ENCODE data around the gene MRPL22.

- no peak for TF ChIP-seq CTCF (conservative IDR thresholded peaks at IDR 0.05)
- no peak for TF ChIP-seq ZFX (IDR thresholded peaks at IDR 0.05)
Observed at GRCh38 chr5:154940375-154940771, 500 bp upstream of the MRPL22 start.

Measured in C4-2B (cell line).